Measurements from ENCODE around the gene DCTN5.
A peak's percentile ranks its signal among the peaks of the same experiment; 100 is the strongest.
"Not testable (repeated sequence)": the region's sequence is repeated elsewhere in the genome, so short reads cannot be mapped to it uniquely, and the experiment has no call there.

The DCTN5 gene

GRCh38 chr16:23640931-23641765 lies at the start of gene DCTN5, which contains the start of gene PALB2:
Gene DCTN5, plus strand, starts transcription at chr16:23641466. Its CDS starts 77 bp downstream, at chr16:23641543.
Gene PALB2, minus strand, starts transcription at chr16:23641310. Its CDS starts 153 bp downstream, at chr16:23641157.
- peak; percentile 93 for DNase-seq

GRCh38 chr16:23594186-23594585 lies 47.1 kb upstream of the DCTN5 start:
- DNase-seq, result no peak

- DNase-seq, result no peak
Observed at GRCh38 chr16:23595246-23595950, 45.9 kb upstream of the DCTN5 start.

GRCh38 chr16:23595951-23596720 lies 45.1 kb upstream of the DCTN5 start, which contains the start of gene NDUFAB1:
Gene NDUFAB1, minus strand, starts transcription at chr16:23596316. Its CDS starts 26 bp downstream, at chr16:23596290.
- peak; percentile 85 for DNase-seq

GRCh38 chr16:23597003-23597756 lies 44.1 kb upstream of the DCTN5 start:
- DNase-seq, result no peak

- DNase-seq, result no peak
Observed at GRCh38 chr16:23607726-23608125, 33.5 kb upstream of the DCTN5 start.

GRCh38 chr16:23608194-23608593 lies 33.1 kb upstream of the DCTN5 start:
- peak; percentile 16 for DNase-seq

- no peak for DNase-seq
Observed at GRCh38 chr16:23609929-23610328, 31.3 kb upstream of the DCTN5 start.

- not testable (repeated sequence) for DNase-seq
Observed at GRCh38 chr16:23610905-23611304, 30.4 kb upstream of the DCTN5 start.

- no peak for DNase-seq
Observed at GRCh38 chr16:23611936-23612335, 29.3 kb upstream of the DCTN5 start.

- no peak for DNase-seq
Observed at GRCh38 chr16:23615805-23616204, 25.5 kb upstream of the DCTN5 start.

GRCh38 chr16:23624092-23624491 lies 17.2 kb upstream of the DCTN5 start:
- DNase-seq, result no peak

GRCh38 chr16:23629516-23629915 lies 11.8 kb upstream of the DCTN5 start:
- no peak for DNase-seq

- not testable (repeated sequence) for DNase-seq
Observed at GRCh38 chr16:23631874-23632273, 9.4 kb upstream of the DCTN5 start.

GRCh38 chr16:23634461-23635036 lies 6.7 kb upstream of the DCTN5 start:
- DNase-seq, result no peak

GRCh38 chr16:23635958-23636357 lies 5.3 kb upstream of the DCTN5 start:
- no peak for DNase-seq

GRCh38 chr16:23640615-23640930 lies 693 bp upstream of the DCTN5 start:
- no peak for DNase-seq

- DNase-seq, result no peak
Observed at GRCh38 chr16:23642246-23642774, 1.0 kb downstream of the DCTN5 start.

GRCh38 chr16:23650674-23651416 lies 9.6 kb downstream of the DCTN5 start:
- no peak for DNase-seq

GRCh38 chr16:23651943-23652468 lies 10.7 kb downstream of the DCTN5 start:
- DNase-seq, result no peak

GRCh38 chr16:23663918-23664317 lies 22.7 kb downstream of the DCTN5 start:
- DNase-seq, result no peak
